Endothelial cell of umbilical vein (primary cell): ENCODE results near the gene THSD7A.

Experiments
- EZH2 ChIP-seq: IDR thresholded peaks from 2 replicates; pipeline ENCODE4 v1.6.1; 2012; ENCODE audit warnings: borderline replicate concordance, low read depth, mild to moderate bottlenecking, moderate library complexity, low read length, inconsistent platforms; ENCODE audit not compliant: severe bottlenecking
- FOS ChIP-seq: IDR thresholded peaks from 2 replicates; pipeline ENCODE4 v1.6.1; 2011; ENCODE audit warnings: mild to moderate bottlenecking, low read length, moderate library complexity, borderline replicate concordance; ENCODE audit not compliant: insufficient read depth
- GATA2 ChIP-seq: IDR thresholded peaks from 2 replicates; pipeline ENCODE4 v1.7.0; 2011; ENCODE audit warnings: low read depth, mild to moderate bottlenecking, moderate library complexity, mixed read lengths, low read length; ENCODE audit not compliant: insufficient read length, insufficient read depth
- JUN ChIP-seq: IDR thresholded peaks from 2 replicates; pipeline ENCODE4 v1.6.1; 2011; ENCODE audit warnings: borderline replicate concordance, low read depth; ENCODE audit not compliant: insufficient read length, insufficient read depth
- MYC ChIP-seq: IDR thresholded peaks from one replicate; pipeline ENCODE4 v1.6.1; 2011; ENCODE audit warnings: mild to moderate bottlenecking, low read depth, low read length
- POLR2A ChIP-seq: IDR thresholded peaks from 2 replicates; pipeline ENCODE4 v1.6.1; 2012; ENCODE audit warnings: low read depth, mild to moderate bottlenecking, control low read depth, low read length
- POLR2AphosphoS5 ChIP-seq: IDR thresholded peaks from 2 replicates; pipeline ENCODE4 v1.6.1; 2012; ENCODE audit warnings: low read depth, mild to moderate bottlenecking, control low read depth, low read length, moderate library complexity; ENCODE audit not compliant: insufficient read depth
- TF ChIP-seq, protein P1 (sequence below), 2 donors: IDR thresholded peaks; 1 replicate in 1 of 2; 2 replicates in 1 of 2; pipeline ENCODE4 v1.5.1; 2011; ENCODE audit warnings: low read length in 2 of 2, mild to moderate bottlenecking in 2 of 2, moderate library complexity in 2 of 2, control low read depth in 1 of 2, inconsistent platforms in 1 of 2, low read depth in 1 of 2; ENCODE audit not compliant: insufficient read depth in 1 of 2; ENCODE audit errors: extremely low read depth in 1 of 2
- TF ChIP-seq, protein P2 (sequence below): IDR thresholded peaks from 2 replicates; pipeline ENCODE4 v1.6.1; 2011; ENCODE audit not compliant: insufficient read depth, insufficient read length

DNA sequence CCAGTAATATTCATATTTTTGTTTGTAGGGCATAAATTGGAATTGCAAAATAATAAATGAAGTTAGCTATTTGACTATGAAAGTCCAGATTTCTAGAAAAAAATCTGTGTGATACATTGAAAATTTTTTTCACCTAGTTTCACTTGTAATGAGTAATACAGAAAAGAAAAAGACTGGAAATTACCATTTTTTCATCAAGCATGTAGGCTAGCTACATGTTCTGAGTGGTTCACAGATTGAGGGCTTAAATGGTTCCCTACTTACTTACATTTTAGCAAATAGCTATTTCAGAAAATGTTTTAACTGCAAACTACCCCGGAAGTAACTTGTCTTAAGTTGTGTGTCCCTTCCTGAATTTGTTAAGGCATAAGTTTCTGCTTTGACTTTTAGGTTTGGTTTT lies 462.3 kb downstream of the THSD7A start:
- TF ChIP-seq FOS (no peak), POLR2AphosphoS5 (no peak), EZH2 (no peak), POLR2A (no peak), JUN (no peak), MYC (no peak), GATA2 (no peak)
- TF ChIP-seq, protein P1, sequence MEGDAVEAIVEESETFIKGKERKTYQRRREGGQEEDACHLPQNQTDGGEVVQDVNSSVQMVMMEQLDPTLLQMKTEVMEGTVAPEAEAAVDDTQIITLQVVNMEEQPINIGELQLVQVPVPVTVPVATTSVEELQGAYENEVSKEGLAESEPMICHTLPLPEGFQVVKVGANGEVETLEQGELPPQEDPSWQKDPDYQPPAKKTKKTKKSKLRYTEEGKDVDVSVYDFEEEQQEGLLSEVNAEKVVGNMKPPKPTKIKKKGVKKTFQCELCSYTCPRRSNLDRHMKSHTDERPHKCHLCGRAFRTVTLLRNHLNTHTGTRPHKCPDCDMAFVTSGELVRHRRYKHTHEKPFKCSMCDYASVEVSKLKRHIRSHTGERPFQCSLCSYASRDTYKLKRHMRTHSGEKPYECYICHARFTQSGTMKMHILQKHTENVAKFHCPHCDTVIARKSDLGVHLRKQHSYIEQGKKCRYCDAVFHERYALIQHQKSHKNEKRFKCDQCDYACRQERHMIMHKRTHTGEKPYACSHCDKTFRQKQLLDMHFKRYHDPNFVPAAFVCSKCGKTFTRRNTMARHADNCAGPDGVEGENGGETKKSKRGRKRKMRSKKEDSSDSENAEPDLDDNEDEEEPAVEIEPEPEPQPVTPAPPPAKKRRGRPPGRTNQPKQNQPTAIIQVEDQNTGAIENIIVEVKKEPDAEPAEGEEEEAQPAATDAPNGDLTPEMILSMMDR (IDR thresholded peaks at IDR 0.05; ENCODE audit: extremely low read depth in 1 of 2, insufficient read depth in 1 of 2, low read depth in 1 of 2, low read length in 2 of 2) = no peak
- TF ChIP-seq, protein P2, sequence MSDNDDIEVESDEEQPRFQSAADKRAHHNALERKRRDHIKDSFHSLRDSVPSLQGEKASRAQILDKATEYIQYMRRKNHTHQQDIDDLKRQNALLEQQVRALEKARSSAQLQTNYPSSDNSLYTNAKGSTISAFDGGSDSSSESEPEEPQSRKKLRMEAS = no peak
